HK-2 (cell line): ENCODE data around the gene RBMS1.
"Not testable (repeated sequence)": the region's sequence is repeated elsewhere in the genome, so short reads cannot be mapped to it uniquely, and the experiment has no call there.

Source experiments
- DNase-seq: peaks from one replicate; pipeline ENCODE4 v3.0.0-alpha.2; 2018; ENCODE audit not compliant: unreplicated experiment

RBMS1 gene

GRCh38 chr2:160502478-160502877, 8.9 kb upstream of the RBMS1 start:
- no peak for DNase-seq

- DNase-seq, result no peak
These were observed 7.8 kb upstream of the RBMS1 start for GRCh38 chr2:160501370-160501769.

GRCh38 chr2:160499865-160500264, 6.3 kb upstream of the RBMS1 start:
- no peak for DNase-seq

- DNase-seq, result no peak
These were observed 4.5 kb upstream of the RBMS1 start for GRCh38 chr2:160498137-160498536.

GRCh38 chr2:160494201-160494644, 616 bp upstream of the RBMS1 start:
- DNase-seq, result peak; percentile 7

GRCh38 chr2:160492401-160493226, 993 bp downstream of the RBMS1 start:
- peak; percentile 85 for DNase-seq

GRCh38 chr2:160491911-160492371, 1.7 kb downstream of the RBMS1 start:
- DNase-seq, result peak; percentile 24

- DNase-seq, result no peak
These were observed 2.6 kb downstream of the RBMS1 start for GRCh38 chr2:160490733-160491685.

GRCh38 chr2:160489111-160489510, 4.5 kb downstream of the RBMS1 start:
- no peak for DNase-seq

GRCh38 chr2:160488289-160488688, 5.3 kb downstream of the RBMS1 start:
- DNase-seq, result not testable (repeated sequence)

- no peak for DNase-seq
These were observed 7.3 kb downstream of the RBMS1 start for GRCh38 chr2:160486341-160486740.

GRCh38 chr2:160484859-160485520, 8.6 kb downstream of the RBMS1 start:
- no peak for DNase-seq

GRCh38 chr2:160482673-160483072, 10.9 kb downstream of the RBMS1 start:
- no peak for DNase-seq

- DNase-seq, result no peak
These were observed 14.3 kb downstream of the RBMS1 start for GRCh38 chr2:160479269-160479668.

GRCh38 chr2:160478660-160479059, 14.9 kb downstream of the RBMS1 start:
- no peak for DNase-seq

- DNase-seq, result no peak
These were observed 16.6 kb downstream of the RBMS1 start for GRCh38 chr2:160477032-160477431.

- no peak for DNase-seq
These were observed 18.5 kb downstream of the RBMS1 start for GRCh38 chr2:160474891-160475787.

GRCh38 chr2:160474319-160474645, 19.3 kb downstream of the RBMS1 start:
- DNase-seq, result no peak

GRCh38 chr2:160473468-160474318, 19.9 kb downstream of the RBMS1 start:
- DNase-seq, result no peak

GRCh38 chr2:160472839-160473251, 20.8 kb downstream of the RBMS1 start:
- no peak for DNase-seq
